Kidney epithelial cell (primary cell): ENCODE results near the gene ASCL5. TPM values are rescaled to one million over a fixed set of nuclear protein-coding genes. Genes with fewer than 3 reads are reported as not detected.

Source experiments
- DNase-seq: peaks from one replicate; pipeline ENCODE4 v3.0.0-alpha.2; 2010; ENCODE audit warnings: low read depth
- H3K27me3 ChIP-seq: 2 replicates; pipeline ENCODE4 v1.6.0; 2011; ENCODE audit warnings: low read length; ENCODE audit not compliant: control insufficient read depth, insufficient read depth
- H3K36me3 ChIP-seq: 2 replicates; pipeline ENCODE4 v1.5.1; 2011; ENCODE audit warnings: low read length; ENCODE audit not compliant: control insufficient read depth, insufficient read depth
- H3K4me3 ChIP-seq: 2 replicates; pipeline ENCODE4 v1.5.1; 2011; ENCODE audit warnings: low read depth, mild to moderate bottlenecking, control low read depth, low read length
- total RNA-seq: library from RNA; depleted of rRNA; stranded (reverse); fragments of >200 nt; gene quantifications from 2 replicates; pipeline ENCODE4 v1.2.3, GENCODE V29; 2015
- TF ChIP-seq, protein P1 (sequence below): IDR thresholded peaks from 2 replicates; pipeline ENCODE4 v1.5.1; 2011; ENCODE audit warnings: mild to moderate bottlenecking, moderate library complexity, low read length, control low read depth, inconsistent platforms; ENCODE audit not compliant: insufficient read depth, poor library complexity, severe bottlenecking

ASCL5 gene
- total RNA-seq, 1 donor from 2014 or later, result not detected

DNA sequence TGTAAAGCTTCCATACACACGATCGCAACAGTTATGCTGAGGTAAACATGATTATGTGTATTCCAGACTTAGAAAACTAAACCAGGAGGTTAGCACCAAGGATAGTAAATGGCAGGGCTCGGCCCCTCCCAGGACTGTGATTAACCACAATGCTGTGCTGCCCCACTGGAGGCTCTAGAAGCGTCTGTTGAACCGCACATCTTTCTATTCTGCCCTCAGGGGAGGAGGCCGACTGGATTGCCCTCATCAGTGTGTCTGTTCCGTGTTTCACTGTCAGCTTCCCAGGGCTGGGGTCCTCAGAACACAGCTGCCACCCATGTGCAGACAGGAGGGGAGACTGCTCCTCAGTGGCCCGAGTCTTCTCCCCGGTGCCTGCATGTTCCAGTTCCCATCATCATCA lies 12.8 kb upstream of the ASCL5 start:
- TF ChIP-seq, protein P1, sequence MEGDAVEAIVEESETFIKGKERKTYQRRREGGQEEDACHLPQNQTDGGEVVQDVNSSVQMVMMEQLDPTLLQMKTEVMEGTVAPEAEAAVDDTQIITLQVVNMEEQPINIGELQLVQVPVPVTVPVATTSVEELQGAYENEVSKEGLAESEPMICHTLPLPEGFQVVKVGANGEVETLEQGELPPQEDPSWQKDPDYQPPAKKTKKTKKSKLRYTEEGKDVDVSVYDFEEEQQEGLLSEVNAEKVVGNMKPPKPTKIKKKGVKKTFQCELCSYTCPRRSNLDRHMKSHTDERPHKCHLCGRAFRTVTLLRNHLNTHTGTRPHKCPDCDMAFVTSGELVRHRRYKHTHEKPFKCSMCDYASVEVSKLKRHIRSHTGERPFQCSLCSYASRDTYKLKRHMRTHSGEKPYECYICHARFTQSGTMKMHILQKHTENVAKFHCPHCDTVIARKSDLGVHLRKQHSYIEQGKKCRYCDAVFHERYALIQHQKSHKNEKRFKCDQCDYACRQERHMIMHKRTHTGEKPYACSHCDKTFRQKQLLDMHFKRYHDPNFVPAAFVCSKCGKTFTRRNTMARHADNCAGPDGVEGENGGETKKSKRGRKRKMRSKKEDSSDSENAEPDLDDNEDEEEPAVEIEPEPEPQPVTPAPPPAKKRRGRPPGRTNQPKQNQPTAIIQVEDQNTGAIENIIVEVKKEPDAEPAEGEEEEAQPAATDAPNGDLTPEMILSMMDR, result no peak
- no peaks in the 10 kb centered on the region for H3K27me3 ChIP-seq
- DNase-seq, result no peak
- H3K36me3 ChIP-seq, result peaks cover 4% of the 10 kb centered on the region
- H3K4me3 ChIP-seq, result no peak overlapping the region

DNA sequence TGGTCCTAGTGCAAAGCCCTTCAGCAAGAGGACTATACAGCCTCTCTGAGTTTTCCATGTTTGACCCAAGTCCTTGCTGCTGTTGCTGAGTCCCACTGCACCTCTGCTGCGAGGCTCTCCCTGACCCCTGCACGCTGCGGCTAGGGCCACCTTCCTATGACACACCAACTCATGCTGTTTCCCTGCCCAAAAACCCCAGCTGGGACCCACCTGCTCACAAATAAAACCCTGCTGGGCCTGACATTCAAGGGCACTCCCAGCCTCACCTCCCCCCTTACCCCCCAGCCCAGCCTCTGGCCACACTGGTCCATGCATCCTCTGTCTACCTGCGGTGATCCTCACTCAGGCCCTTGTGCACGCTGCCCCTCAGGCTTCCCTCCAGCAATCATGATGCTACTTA lies 12.3 kb upstream of the ASCL5 start:
- Histone ChIP-seq H3K36me3 (peaks cover 4% of the 10 kb centered on the region), H3K27me3 (no peaks in the 10 kb centered on the region), H3K4me3 (no peak overlapping the region)
- TF ChIP-seq, protein P1, result no peak
- DNase-seq, result no peak

DNA sequence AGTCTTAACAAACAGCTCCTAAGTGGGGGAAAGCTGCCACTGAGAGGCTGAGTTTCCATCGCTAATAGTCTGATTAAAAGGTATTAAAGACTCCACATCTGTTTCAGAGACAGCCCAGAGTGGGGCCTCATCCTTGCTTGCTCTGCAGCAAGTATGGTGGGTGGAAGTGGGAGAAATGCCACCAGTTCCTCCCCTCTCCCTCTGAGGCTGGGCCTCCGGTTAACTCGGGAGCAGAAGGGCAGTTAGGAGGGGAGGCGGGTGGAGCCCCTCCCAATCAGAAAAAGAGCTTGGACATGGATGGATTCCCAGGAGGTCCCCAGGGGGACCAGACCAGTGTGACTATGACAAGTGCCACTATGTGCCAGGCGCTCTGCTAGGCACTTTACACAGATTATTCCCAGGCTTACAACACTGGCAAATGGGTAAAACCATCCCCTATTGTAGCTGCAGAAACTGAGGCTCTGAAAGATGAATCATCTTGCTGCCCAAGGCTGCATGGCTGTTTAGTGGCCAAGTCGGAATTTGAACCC lies 11.4 kb upstream of the ASCL5 start:
- Histone ChIP-seq H3K4me3 (no peak overlapping the region), H3K27me3 (no peaks in the 10 kb centered on the region), H3K36me3 (peaks cover 3% of the 10 kb centered on the region)
- no peak for DNase-seq
- TF ChIP-seq, protein P1, result no peak

DNA sequence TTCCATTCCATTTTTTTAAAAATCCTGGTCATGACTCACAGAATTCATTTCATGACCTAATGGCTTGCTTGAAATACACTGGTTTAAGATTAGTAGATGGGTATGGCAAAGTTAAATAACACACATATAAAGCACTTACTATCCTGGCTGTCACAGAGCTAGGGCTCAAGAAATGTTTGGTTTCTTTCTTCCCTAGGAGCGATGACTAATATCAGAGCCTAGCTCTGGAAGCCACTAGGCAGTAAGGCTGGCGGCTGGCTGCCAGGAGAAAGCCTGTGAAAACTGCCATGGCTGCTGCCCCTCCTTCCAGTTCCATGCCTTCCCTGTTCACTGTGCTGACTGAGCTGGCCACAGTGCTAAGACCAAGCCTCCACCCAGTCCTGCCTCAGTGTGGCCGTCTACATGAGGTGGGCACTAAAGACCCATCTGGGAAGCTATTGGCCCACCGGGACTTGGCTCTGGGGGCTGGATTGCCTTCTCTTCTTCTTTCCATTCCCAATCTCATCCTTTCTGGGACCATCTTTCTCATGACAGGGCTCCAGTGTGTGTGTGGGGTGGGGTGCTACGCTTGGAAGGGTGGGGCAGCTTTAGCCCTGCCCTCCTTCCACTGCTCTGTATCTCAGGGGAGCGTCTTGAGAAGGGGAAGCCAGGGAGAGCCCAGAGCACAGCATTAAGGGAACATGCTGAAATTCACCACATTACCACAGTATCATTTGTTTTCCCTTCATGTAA lies 10.8 kb upstream of the ASCL5 start:
- no peaks in the 10 kb centered on the region for H3K27me3 ChIP-seq

DNA sequence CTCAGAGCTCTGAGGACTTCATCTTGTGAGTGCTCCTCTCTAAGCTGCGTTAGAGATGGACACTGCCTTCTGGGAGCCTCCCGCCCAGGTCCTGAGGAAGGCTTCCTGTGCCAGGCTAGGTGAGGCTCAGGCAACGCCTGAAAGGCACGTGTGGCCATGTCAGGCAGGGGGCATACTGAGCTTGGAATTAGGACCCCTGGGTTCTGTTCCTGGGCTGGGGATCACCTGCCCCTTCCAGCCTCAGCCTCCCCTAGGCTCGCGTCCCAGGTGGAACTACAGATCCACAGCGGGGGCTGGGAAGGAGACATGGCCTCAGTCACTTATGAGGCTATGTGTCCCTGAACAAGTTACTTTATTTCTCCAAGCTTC lies 10.0 kb upstream of the ASCL5 start:
- Histone ChIP-seq H3K27me3 (no peaks in the 10 kb centered on the region), H3K4me3 (no peak overlapping the region), H3K36me3 (peaks cover 1% of the 10 kb centered on the region)
- no peak for DNase-seq
- TF ChIP-seq, protein P1, result no peak

More for the DNA sequence above, 10.8 kb upstream of the ASCL5 start:
- Histone ChIP-seq H3K36me3 (peaks cover 3% of the 10 kb centered on the region), H3K4me3 (no peak overlapping the region)
- TF ChIP-seq, protein P1, result no peak
- peak; percentile 45 for DNase-seq
